Subcutaneous adipose tissue (tissue), 4 donors: ENCODE results near the gene GLG1. TPM values are rescaled to one million over a fixed set of nuclear protein-coding genes. Genes with fewer than 3 reads are reported as not detected.

ENCODE experiments used
- CTCF ChIP-seq: fragments of 450-650 bp; IDR thresholded peaks from one replicate; pipeline ENCODE4 v1.5.1; 2016; ENCODE audit warnings: low read depth, mild to moderate bottlenecking, control low read depth, antibody characterized with exemption, moderate library complexity
- total RNA-seq, 4 donors: library from RNA; depleted of rRNA; stranded (reverse); fragments of >200 nt; gene quantifications; one replicate each; pipeline ENCODE4 v1.1.0, GENCODE V29; 2016

GLG1 gene
- total RNA-seq, 4 donors from 2014 or later: 138 to 168 (median 150) TPM

GRCh38 chr16:74455619-74456289 is 151.2 kb downstream of the GLG1 start:
- no peak for TF ChIP-seq CTCF

- no peak for TF ChIP-seq CTCF
Measured at GRCh38 chr16:74455213-74455612, 151.7 kb downstream of the GLG1 start.

- no peak for TF ChIP-seq CTCF
Measured at GRCh38 chr16:74451951-74452758, 154.8 kb downstream of the GLG1 start.

GRCh38 chr16:74450967-74451760 is 155.8 kb downstream of the GLG1 start:
- TF ChIP-seq CTCF: no peak

- no peak for TF ChIP-seq CTCF
Measured at GRCh38 chr16:74450236-74450635, 156.7 kb downstream of the GLG1 start.

GRCh38 chr16:74449470-74449869 is 157.4 kb downstream of the GLG1 start:
- TF ChIP-seq CTCF: no peak

GRCh38 chr16:74448990-74449389 is 157.9 kb downstream of the GLG1 start:
- TF ChIP-seq CTCF: no peak
